HUDEP-2 (cell line): ENCODE data around the gene ACOX2.
A peak's percentile ranks its signal among the peaks of the same experiment; 100 is the strongest.

Source experiments
- DNase-seq, 76 experiments: peaks; one replicate each; lab custom pipeline; 2025; ENCODE audit not compliant: unreplicated experiment in 76 of 76; lab: John Stamatoyannopoulos, UW

The ACOX2 gene

GRCh38 chr3:58478781-58479180 is 58.2 kb downstream of the ACOX2 start:
- no peak for DNase-seq

DNA sequence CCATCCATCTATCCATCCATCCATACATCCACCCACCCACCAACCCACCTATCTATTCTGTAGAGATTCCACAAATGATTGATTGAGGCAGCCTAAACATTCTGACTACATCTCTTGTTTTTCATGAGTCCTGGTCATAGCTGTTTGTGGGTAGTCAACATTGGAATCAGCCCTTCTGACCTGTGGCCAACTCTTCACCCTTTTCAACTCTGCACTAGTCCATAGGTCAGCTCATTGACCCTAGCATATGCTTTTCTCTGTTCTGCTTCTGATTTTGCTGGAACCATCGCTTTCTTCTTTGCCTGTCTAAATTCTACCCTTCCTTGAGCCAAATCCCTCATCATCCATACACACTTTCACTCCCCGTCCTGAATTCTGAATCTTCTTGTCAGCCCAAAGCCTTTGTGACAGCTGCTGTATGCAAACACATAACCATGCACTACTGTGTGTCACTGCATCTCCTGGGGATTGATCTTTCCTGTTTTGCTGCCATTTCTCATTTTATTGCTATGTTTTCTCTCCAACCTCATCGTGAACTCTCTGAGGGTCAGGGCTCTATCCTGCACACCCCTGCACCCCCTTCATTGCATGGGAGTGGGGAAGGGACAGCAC is 61.9 kb downstream of the ACOX2 start:
- no peak for DNase-seq

DNA sequence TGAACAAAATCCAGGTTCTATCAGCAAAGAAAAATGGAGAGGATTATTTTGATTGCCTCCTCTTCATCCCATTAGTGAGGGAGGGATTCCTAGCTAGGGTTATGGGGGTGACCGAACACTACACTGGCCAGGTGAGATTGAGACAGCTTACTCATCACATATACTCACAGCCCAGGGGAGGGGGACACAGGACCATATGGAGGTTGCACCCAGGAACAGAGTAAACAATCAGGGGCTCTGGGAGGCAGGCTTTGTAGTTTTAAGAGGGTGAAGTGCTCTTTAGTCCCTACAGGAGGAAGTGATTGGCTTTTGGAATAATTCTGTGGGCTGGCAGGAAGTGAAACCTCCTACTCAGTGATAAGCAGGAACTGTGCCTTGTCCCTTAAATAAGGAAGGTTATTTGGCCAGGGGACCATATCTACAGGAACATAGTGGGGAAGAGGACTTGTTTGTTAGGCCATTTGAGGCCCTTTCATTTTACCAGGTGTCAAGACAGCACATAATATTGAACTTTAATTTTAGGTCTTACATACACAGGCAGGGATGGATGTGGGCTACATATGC is 62.6 kb downstream of the ACOX2 start:
- no peak for DNase-seq

- DNase-seq, result no peak
Measured at GRCh38 chr3:58473275-58473674, 63.7 kb downstream of the ACOX2 start.

DNA sequence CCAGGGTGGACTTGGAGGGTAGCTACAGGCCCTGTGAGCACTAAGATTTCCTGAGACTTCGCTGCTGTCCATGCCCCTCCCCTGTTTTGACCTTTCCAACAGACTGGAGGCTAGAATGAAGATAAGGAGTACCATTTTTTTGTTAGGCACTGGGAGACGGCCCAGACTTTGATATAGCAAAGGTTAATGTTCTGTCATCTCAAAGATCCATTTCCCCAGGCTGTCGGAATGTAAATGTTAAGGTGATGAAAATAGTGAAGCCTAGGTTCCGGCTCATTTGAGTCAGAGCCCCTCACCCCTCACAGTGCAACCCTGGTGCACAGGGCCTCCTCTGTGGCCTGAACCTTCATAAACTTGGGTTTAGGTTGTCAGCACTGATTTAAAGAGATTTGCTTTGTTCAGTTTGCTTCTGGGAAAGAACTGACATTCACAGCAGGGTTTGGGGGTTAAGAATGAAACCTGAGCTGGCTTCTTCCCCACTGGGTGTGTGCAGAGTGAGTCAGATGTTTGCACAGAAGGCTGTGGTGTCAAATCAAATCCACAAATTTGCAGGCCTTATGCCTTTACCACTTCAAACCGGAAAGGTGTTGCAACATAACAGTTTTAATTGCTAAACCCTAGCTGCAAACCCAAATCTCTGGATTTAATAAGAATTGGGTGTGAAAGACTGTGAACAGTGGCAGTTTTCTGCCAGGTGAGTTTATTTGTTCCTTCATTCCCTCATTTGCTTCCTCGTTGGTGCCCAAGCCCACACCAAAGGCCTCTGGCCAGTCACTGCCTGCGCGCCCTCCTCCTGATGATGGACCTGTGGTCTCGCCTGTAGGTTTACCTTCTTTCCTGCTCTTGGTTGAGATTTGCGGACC is 65.7 kb downstream of the ACOX2 start:
- no peak for DNase-seq

DNA sequence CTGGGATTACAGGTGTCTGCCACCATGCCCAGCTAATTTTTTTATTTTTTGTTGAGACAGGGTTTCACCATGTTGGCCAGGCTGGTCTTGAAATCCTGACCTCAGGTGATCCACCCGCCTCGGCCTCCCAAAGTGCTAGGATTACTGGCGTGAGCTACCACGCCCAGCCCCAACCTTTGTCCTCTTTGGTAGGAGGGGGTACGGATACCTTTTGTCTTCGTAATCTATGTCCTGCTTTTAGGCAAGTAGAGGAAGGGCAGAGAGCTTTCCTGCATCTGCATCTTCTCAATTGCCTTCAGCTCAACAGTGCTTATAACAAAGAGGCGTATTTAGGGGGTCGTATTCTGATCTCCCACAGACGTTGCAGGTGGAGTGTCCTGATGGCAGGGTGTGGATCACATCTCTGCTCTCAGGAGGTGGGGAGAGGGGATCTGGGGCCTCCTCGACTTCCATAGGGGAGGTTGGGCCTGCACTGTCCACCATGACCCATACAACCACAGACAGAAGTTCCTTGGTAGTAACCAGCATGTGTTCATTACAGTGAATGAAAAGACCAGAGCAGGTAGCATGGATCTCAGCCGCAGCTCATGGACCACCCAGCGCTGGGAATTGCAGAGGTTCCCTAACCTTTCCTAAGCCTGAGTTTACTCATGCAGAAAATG is 66.5 kb downstream of the ACOX2 start:
- DNase-seq, result no peak

DNA sequence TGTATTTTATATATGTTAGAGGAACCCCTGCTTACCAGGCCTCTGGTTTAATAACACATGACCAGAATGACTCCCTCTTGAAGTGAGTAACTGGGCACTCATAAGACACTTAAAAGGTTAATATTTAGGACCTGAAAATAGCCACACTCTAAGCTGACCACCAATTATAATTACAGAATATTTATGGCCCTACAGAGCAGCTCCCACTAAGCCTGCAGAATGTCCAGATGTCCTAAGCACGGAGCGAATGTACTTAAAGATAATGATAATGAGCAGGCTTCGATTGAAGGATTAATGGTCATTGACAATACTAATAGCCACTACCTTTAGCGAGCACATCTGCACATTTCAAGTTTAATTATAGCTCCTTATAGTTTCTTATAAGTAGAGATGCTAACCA is 67.9 kb downstream of the ACOX2 start:
- DNase-seq, result no peak

DNA sequence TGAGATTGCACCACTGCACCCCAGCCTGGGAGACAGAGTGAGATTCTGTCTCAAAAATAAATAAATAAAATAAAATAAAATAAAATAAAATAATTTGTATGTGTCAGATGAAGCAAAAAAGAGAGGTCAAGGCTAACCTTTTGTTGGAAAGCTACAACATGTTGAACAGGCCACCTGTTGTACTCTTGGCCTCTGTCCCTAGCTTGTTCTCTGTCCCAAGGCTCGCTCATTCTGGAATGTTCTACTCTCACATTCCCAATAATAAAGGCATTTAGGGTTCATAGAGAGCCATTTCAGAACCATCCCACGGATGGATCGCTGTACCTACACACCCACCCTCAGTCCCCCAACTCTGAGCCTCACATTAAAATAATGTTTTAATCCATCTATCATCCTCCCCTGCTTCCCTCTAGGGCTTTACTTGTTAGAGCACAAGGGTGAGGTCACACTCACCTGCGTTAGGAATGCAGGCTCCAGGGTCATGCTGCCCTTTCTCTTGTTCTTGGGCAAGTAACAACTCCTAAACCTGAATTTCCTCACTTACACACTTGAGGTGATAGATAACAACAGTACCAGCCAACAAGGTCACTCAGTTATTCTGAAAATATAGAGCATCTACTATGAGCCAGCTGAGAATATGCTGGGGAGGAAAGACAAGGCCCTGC is 70.0 kb downstream of the ACOX2 start:
- DNase-seq, result no peak

- DNase-seq, result no peak
Measured at GRCh38 chr3:58464866-58465265, 72.1 kb downstream of the ACOX2 start.

- DNase-seq, result no peak
Measured at GRCh38 chr3:58463942-58464271, 73.1 kb downstream of the ACOX2 start.

DNA sequence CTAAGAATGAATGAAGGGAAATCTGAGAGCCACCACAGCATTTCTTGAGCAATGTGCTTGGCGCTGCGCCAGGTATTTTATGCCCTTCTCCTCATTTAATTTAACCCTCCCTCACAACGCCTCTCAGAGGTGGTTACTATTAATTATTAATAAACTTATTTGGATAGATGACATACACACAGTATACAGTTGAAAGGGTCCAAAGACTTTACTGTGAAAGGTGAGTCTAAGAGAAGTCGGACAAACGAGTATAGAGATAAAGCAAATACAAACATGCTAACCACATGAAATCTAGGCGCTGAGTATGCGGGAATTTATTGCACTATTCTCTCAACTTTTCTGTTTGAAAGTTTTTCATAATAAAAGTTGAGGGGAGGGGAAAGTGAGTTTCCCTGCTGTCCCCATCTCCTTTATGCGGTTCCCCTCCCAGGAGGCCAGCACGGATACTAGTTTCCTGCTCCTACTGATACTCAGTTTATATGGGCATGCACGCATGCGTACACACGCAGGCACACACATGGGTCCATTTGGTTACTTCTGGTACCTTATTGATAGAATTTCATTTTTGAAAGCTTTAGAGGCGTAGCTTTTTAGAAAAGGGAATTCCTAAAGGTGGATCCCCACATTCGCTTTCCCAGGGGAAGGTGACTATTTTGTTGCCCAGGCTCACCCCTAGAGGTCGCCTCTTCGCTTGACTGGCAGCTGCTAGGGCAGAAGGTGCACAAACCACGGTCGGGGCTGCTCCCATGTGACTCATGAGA is 73.6 kb downstream of the ACOX2 start:
- peak in 65 of 76 experiments; percentile 3 to 72 (median 43) for DNase-seq

DNA sequence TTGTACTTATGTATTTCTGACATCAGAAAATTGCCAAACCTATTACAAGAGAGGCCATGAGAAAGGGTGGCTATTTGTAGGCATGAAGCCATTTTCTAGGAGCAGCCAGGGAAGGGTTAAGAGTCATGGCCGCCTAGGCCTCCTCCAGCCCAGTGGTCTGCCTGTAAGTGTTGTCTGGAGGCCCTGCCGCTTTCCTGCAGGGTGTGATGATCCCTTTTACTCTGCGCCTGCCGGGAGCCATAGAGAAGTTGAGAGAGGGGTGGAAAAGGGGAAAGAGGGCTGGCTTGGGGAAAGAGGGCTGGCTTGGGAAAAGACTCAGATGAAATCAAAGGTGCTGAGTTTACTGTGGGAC is 74.2 kb downstream of the ACOX2 start:
- DNase-seq, result no peak

DNA sequence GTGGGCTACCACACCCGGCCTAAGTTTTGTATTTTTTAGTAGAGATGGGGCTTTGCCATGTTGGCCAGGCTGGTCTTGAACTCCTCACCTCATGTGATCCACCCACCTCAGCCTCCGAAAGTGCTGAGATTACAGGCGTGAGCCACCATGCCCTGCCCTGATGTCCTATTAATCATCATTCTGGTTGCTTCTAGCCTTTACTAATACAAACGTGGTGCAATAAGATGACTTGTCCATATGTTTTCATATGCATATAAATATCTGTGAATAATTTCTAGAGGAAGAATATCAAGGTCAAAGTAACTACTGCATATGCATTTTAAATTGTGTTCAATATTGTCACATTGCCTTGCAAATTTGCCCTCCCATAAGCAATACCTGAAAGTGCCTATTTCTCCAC is 77.8 kb downstream of the ACOX2 start:
- no peak for DNase-seq
